Measurements from ENCODE around the gene RPL36. TPM values are rescaled to one million over a fixed set of nuclear protein-coding genes. Genes with fewer than 3 reads are reported as not detected.

RPL36 gene
- total RNA-seq, 6 experiments from 2014 or later: 232 to 283 (median 251) TPM

GRCh38 chr19:5664515-5664914 is 25.6 kb upstream of the RPL36 start:
- ATAC-seq: peak; percentile 4 to 63 (median 48)
- Histone ChIP-seq H3K9me3 (no peaks in the 10 kb centered on the region), H3K4me3 (no peak overlapping the region), H3K4me1 (peaks cover 0 to 30% (median 7%) of the 10 kb centered on the region in 4 donors), H3K36me3 (peaks cover 27 to 92% (median 55%) of the 10 kb centered on the region in 4 donors), H3K27me3 (no peaks in the 10 kb centered on the region), H3K27ac (peak overlapping the region in 1 of 3 donors; percentile 74)
- TF ChIP-seq CTCF (IDR thresholded peaks at IDR 0.05): no peak
- TF ChIP-seq POLR2A (IDR thresholded peaks at IDR 0.05): no peak
- WGBS (ENCODE audit: insufficient coverage, low coverage, low lambda C conversion rate, missing lambda C conversion rate): no CpG with 5 or more reads among the region's 2 CpGs
- intact Hi-C loops (cut with DNase I): no loop called here
- peak in 2 of 3 donors; percentile 42 to 64 for DNase-seq

- Histone ChIP-seq H3K27ac (peak overlapping the region in 2 of 3 donors; percentile 19 to 74), H3K27me3 (no peaks in the 10 kb centered on the region), H3K4me3 (no peak overlapping the region), H3K9me3 (no peaks in the 10 kb centered on the region), H3K4me1 (peaks cover 0 to 30% (median 7%) of the 10 kb centered on the region in 4 donors), H3K36me3 (peaks cover 25 to 87% (median 51%) of the 10 kb centered on the region in 4 donors)
- TF ChIP-seq CTCF (IDR thresholded peaks at IDR 0.05): peak; percentile 32 to 51 (median 40)
- TF ChIP-seq POLR2A (IDR thresholded peaks at IDR 0.05): no peak
- intact Hi-C loops (cut with DNase I): no loop called here
- 39% methylated on average over 6 of the region's 10 CpGs for WGBS (ENCODE audit: insufficient coverage, low coverage, low lambda C conversion rate, missing lambda C conversion rate)
- ATAC-seq (peak; percentile 82 to 92 (median 88)), DNase-seq (peak in 1 of 3 donors; percentile 50)
Measured at GRCh38 chr19:5665781-5666513, 24.1 kb upstream of the RPL36 start.

GRCh38 chr19:5666921-5667610 is 23.0 kb upstream of the RPL36 start:
- no peak overlapping the region for H3K4me3 ChIP-seq

GRCh38 chr19:5667751-5668271 is 22.3 kb upstream of the RPL36 start:
- Histone ChIP-seq H3K36me3 (peaks cover 16 to 69% (median 38%) of the 10 kb centered on the region in 4 donors), H3K9me3 (no peaks in the 10 kb centered on the region), H3K27me3 (no peaks in the 10 kb centered on the region), H3K4me1 (peaks cover 0 to 30% (median 7%) of the 10 kb centered on the region in 4 donors), H3K4me3 (no peak overlapping the region), H3K27ac (no peak overlapping the region)
- DNase-seq (peak in 1 of 3 donors; percentile 47), ATAC-seq (no peak)
- TF ChIP-seq POLR2A (IDR thresholded peaks at IDR 0.05) (no peak), CTCF (IDR thresholded peaks at IDR 0.05) (no peak)
- 80% methylated on average over 1 of the region's 22 CpGs for WGBS (ENCODE audit: insufficient coverage, low coverage, low lambda C conversion rate, missing lambda C conversion rate)
- intact Hi-C loops (cut with DNase I): no loop called here

More at GRCh38 chr19:5666921-5667610, 23.0 kb upstream of the RPL36 start:
- Histone ChIP-seq H3K27me3 (no peaks in the 10 kb centered on the region), H3K4me1 (peaks cover 0 to 30% (median 7%) of the 10 kb centered on the region in 4 donors), H3K9me3 (no peaks in the 10 kb centered on the region), H3K36me3 (peaks cover 18 to 76% (median 42%) of the 10 kb centered on the region in 4 donors), H3K27ac (no peak overlapping the region)
- no CpG with 5 or more reads among the region's 26 CpGs for WGBS (ENCODE audit: insufficient coverage, low coverage, low lambda C conversion rate, missing lambda C conversion rate)
- TF ChIP-seq CTCF (IDR thresholded peaks at IDR 0.05) (no peak), POLR2A (IDR thresholded peaks at IDR 0.05) (no peak)
- intact Hi-C loops (cut with DNase I): no loop called here
- DNase-seq: peak in 1 of 3 donors; percentile 47
- ATAC-seq: no peak

Measured in right lobe of liver (tissue), 6 donors.